GM23338 (cell line): ENCODE results near the gene RBP4. TPM values are rescaled to one million over a fixed set of nuclear protein-coding genes. Genes with fewer than 3 reads are reported as not detected.

Experiments used
- ATAC-seq: fragments of 200-7000 bp; cut with Tn5 transposase; 3 replicates; pipeline ENCODE4 v1.9.1; 2020
- DNase-seq: peaks from one replicate; pipeline ENCODE4 v3.0.0-alpha.2; 2015; ENCODE audit warnings: low spot score
- H2AFZ ChIP-seq: fragments of 200-600 bp; sonication (generic); 2 replicates; pipeline ENCODE4 v1.8.0; 2016; ENCODE audit warnings: antibody characterized with exemption, mild to moderate bottlenecking, moderate library complexity
- H3F3A ChIP-seq: fragments of 200-600 bp; sonication (generic); replicated peaks from 2 replicates; pipeline ENCODE4 v1.8.0; 2017; ENCODE audit warnings: antibody characterized with exemption, mixed run types, low read depth
- H3K27ac ChIP-seq: fragments of 200-600 bp; sonication (generic); 2 replicates; pipeline ENCODE4 v1.6.1; 2016; ENCODE audit warnings: low read depth
- H3K27me3 ChIP-seq: fragments of 200-600 bp; sonication (generic); 2 replicates; pipeline ENCODE4 v1.8.0; 2016; ENCODE audit warnings: mild to moderate bottlenecking, mixed run types, moderate library complexity; ENCODE audit not compliant: insufficient read depth
- H3K36me3 ChIP-seq: fragments of 200-600 bp; sonication (generic); 2 replicates; pipeline ENCODE4 v1.8.0; 2016; ENCODE audit warnings: mild to moderate bottlenecking; ENCODE audit not compliant: insufficient read depth
- H3K4me1 ChIP-seq: fragments of 200-600 bp; sonication (generic); 2 replicates; pipeline ENCODE4 v1.8.0; 2016; ENCODE audit warnings: mild to moderate bottlenecking, moderate library complexity; ENCODE audit not compliant: insufficient read depth
- H3K4me2 ChIP-seq: fragments of 200-600 bp; sonication (generic); 2 replicates; pipeline ENCODE4 v1.7.1; 2017; ENCODE audit warnings: mixed run types
- H3K4me3 ChIP-seq: fragments of 200-600 bp; sonication (generic); 2 replicates; pipeline ENCODE4 v1.6.1; 2016; ENCODE audit warnings: mixed run types
- H3K79me2 ChIP-seq: fragments of 200-600 bp; sonication (generic); replicated peaks from 2 replicates; pipeline ENCODE4 v1.8.0; 2017; ENCODE audit warnings: mild to moderate bottlenecking; ENCODE audit not compliant: insufficient read depth
- H3K9me2 ChIP-seq: fragments of 200-600 bp; sonication (generic); 2 replicates; pipeline ENCODE4 v1.8.0; 2017; ENCODE audit not compliant: insufficient read depth
- H4K20me1 ChIP-seq: fragments of 200-600 bp; sonication (generic); replicated peaks from 2 replicates; pipeline ENCODE4 v1.8.0; 2017; ENCODE audit warnings: mild to moderate bottlenecking; ENCODE audit not compliant: insufficient read depth
- H3K27ac Mint-ChIP-seq: 2 replicates; pipeline ENCODE4 v1.8.0; 2020; ENCODE audit warnings: inconsistent platforms, mild to moderate bottlenecking, moderate library complexity, mixed read lengths
- H3K27me3 Mint-ChIP-seq: 3 replicates; pipeline ENCODE4 v1.8.0; 2022; ENCODE audit warnings: low read depth, mild to moderate bottlenecking, moderate library complexity, mixed read lengths, inconsistent platforms; ENCODE audit not compliant: insufficient read depth, poor library complexity
- H3K36me3 Mint-ChIP-seq: 3 replicates; pipeline ENCODE4 v1.8.0; 2021; ENCODE audit warnings: low read depth, mild to moderate bottlenecking, inconsistent platforms, moderate library complexity, mixed read lengths
- H3K4me1 Mint-ChIP-seq: 3 replicates; pipeline ENCODE4 v1.8.0; 2020; ENCODE audit warnings: mild to moderate bottlenecking, inconsistent platforms, mixed read lengths
- H3K4me3 Mint-ChIP-seq: 3 replicates; pipeline ENCODE4 v1.8.0; 2021; ENCODE audit warnings: moderate library complexity, mild to moderate bottlenecking, inconsistent platforms, mixed read lengths
- H3K9me3 Mint-ChIP-seq: 3 replicates; pipeline ENCODE4 v1.8.0; 2020; ENCODE audit warnings: moderate library complexity, mild to moderate bottlenecking, inconsistent platforms, mixed read lengths
- CREB1 ChIP-seq: fragments of 250-450 bp; sonication (Bioruptor Pico); IDR thresholded peaks from 2 replicates; pipeline ENCODE4 v1.5.0; 2020; ENCODE audit warnings: low read depth, mild to moderate bottlenecking, moderate library complexity
- EZH2phosphoT487 ChIP-seq: fragments of 200-600 bp; sonication (generic); IDR thresholded peaks from one replicate; pipeline ENCODE4 v1.8.1; 2018; ENCODE audit warnings: antibody characterized with exemption; ENCODE audit not compliant: unreplicated experiment
- JUNB ChIP-seq: IDR thresholded peaks from one replicate; pipeline ENCODE4 v1.6.1; 2016; ENCODE audit warnings: antibody characterized with exemption; ENCODE audit not compliant: unreplicated experiment
- NANOG ChIP-seq: IDR thresholded peaks from 2 replicates; pipeline ENCODE4 v1.6.1; 2016; ENCODE audit warnings: antibody characterized with exemption, borderline replicate concordance
- POLR2AphosphoS5 ChIP-seq: IDR thresholded peaks from 2 replicates; pipeline ENCODE4 v1.6.1; 2016; ENCODE audit warnings: antibody characterized with exemption, low read depth
- polyA plus RNA-seq: library from polyadenylated mRNA; unstranded; fragments of >200 nt; fragmentation: Nextera tagmentation; extraction: Ambion mirVana; gene quantifications from 2 replicates; pipeline ENCODE4 v1.2.1, GENCODE V29; 2016
- total RNA-seq: library from RNA; depleted of rRNA; stranded (reverse); fragments of >200 nt; shearing (Covaris generic); gene quantifications from 2 replicates; pipeline ENCODE4 v1.2.3, GENCODE V29; 2014
- TF ChIP-seq, protein P1 (sequence below): fragments of 250-450 bp; sonication (Bioruptor Pico); IDR thresholded peaks from 2 replicates; pipeline ENCODE4 v1.5.0; 2020; ENCODE audit warnings: mild to moderate bottlenecking, moderate library complexity
- TF ChIP-seq, protein P2 (sequence below), 2 experiments: fragments of 200-600 bp in 1 of 2; sonication (generic) in 1 of 2; conservative IDR thresholded peaks; 2 replicates each; pipeline versions ENCODE4 v1.5.1 to v1.6.1; 2016 to 2017; ENCODE audit warnings: antibody characterized with exemption in 2 of 2, low read depth in 2 of 2, mild to moderate bottlenecking in 2 of 2, moderate library complexity in 1 of 2
- TF ChIP-seq, protein P3 (sequence below): IDR thresholded peaks from one replicate; pipeline ENCODE4 v1.6.1; 2018; ENCODE audit warnings: antibody characterized with exemption; ENCODE audit not compliant: unreplicated experiment

RBP4 gene
- total and polyA plus RNA-seq, 2 experiments from 2014 or later, result 0.79 to 1.0 TPM

DNA sequence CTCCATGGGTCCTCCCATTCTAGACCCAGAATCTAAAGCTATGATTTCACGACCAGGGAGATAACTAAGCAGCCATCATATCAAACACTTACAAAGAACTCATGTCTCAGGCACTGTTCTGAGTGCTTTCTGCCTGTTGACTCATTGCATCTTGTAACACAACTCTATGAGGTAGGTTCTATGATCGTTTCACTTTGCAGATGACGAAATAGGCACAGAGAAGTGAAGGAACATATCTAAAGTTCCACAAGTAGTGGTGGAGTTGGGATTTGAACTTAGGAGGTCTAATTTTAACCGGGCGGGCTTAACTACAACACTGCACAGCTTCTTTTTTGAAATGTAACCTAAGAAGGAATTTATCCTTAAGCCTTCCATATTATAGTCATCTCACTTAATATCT lies 2.9 kb downstream of the RBP4 start:
- H3K27ac ChIP-seq, result no peak overlapping the region
- Mint-ChIP-seq H3K9me3 (no peaks in the 10 kb centered on the region), H3K4me3 (no peak overlapping the region), H3K27me3 (peaks cover 44% of the 10 kb centered on the region), H3K36me3 (no peaks in the 10 kb centered on the region), H3K27ac (no peak overlapping the region), H3K4me1 (peaks cover 11% of the 10 kb centered on the region)
- no peak overlapping the region for H3K4me2 ChIP-seq
- H2AFZ ChIP-seq, result no peak overlapping the region
- no peaks in the 10 kb centered on the region for H3F3A ChIP-seq
- no peaks in the 10 kb centered on the region for H3K79me2 ChIP-seq
- ATAC-seq (no peak), DNase-seq (no peak)
- peaks cover 3% of the 10 kb centered on the region; the same call in 1 of the 2 replicates for H4K20me1 ChIP-seq
- no peaks in the 10 kb centered on the region for H3K9me2 ChIP-seq
- no peak overlapping the region for H3K4me3 ChIP-seq
- H3K4me1 ChIP-seq, result peaks cover 10% of the 10 kb centered on the region; the same call in 1 of the 2 replicates
- H3K27me3 ChIP-seq, result peaks cover 54% of the 10 kb centered on the region
- H3K36me3 ChIP-seq, result no peaks in the 10 kb centered on the region
- no peak for TF ChIP-seq CREB1
- TF ChIP-seq, protein P1, sequence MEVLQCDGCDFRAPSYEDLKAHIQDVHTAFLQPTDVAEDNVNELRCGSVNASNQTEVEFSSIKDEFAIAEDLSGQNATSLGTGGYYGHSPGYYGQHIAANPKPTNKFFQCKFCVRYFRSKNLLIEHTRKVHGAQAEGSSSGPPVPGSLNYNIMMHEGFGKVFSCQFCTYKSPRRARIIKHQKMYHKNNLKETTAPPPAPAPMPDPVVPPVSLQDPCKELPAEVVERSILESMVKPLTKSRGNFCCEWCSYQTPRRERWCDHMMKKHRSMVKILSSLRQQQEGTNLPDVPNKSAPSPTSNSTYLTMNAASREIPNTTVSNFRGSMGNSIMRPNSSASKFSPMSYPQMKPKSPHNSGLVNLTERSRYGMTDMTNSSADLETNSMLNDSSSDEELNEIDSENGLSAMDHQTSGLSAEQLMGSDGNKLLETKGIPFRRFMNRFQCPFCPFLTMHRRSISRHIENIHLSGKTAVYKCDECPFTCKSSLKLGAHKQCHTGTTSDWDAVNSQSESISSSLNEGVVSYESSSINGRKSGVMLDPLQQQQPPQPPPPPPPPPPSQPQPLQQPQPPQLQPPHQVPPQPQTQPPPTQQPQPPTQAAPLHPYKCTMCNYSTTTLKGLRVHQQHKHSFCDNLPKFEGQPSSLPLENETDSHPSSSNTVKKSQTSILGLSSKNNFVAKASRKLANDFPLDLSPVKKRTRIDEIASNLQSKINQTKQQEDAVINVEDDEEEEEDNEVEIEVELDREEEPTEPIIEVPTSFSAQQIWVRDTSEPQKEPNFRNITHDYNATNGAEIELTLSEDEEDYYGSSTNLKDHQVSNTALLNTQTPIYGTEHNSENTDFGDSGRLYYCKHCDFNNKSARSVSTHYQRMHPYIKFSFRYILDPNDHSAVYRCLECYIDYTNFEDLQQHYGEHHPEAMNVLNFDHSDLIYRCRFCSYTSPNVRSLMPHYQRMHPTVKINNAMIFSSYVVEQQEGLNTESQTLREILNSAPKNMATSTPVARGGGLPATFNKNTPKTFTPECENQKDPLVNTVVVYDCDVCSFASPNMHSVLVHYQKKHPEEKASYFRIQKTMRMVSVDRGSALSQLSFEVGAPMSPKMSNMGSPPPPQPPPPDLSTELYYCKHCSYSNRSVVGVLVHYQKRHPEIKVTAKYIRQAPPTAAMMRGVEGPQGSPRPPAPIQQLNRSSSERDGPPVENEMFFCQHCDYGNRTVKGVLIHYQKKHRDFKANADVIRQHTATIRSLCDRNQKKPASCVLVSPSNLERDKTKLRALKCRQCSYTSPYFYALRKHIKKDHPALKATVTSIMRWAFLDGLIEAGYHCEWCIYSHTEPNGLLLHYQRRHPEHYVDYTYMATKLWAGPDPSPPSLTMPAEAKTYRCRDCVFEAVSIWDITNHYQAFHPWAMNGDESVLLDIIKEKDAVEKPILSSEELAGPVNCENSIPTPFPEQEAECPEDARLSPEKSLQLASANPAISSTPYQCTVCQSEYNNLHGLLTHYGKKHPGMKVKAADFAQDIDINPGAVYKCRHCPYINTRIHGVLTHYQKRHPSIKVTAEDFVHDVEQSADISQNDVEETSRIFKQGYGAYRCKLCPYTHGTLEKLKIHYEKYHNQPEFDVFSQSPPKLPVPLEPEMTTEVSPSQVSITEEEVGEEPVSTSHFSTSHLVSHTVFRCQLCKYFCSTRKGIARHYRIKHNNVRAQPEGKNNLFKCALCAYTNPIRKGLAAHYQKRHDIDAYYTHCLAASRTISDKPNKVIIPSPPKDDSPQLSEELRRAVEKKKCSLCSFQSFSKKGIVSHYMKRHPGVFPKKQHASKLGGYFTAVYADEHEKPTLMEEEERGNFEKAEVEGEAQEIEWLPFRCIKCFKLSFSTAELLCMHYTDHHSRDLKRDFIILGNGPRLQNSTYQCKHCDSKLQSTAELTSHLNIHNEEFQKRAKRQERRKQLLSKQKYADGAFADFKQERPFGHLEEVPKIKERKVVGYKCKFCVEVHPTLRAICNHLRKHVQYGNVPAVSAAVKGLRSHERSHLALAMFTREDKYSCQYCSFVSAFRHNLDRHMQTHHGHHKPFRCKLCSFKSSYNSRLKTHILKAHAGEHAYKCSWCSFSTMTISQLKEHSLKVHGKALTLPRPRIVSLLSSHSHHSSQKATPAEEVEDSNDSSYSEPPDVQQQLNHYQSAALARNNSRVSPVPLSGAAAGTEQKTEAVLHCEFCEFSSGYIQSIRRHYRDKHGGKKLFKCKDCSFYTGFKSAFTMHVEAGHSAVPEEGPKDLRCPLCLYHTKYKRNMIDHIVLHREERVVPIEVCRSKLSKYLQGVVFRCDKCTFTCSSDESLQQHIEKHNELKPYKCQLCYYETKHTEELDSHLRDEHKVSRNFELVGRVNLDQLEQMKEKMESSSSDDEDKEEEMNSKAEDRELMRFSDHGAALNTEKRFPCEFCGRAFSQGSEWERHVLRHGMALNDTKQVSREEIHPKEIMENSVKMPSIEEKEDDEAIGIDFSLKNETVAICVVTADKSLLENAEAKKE, result no peak

DNA sequence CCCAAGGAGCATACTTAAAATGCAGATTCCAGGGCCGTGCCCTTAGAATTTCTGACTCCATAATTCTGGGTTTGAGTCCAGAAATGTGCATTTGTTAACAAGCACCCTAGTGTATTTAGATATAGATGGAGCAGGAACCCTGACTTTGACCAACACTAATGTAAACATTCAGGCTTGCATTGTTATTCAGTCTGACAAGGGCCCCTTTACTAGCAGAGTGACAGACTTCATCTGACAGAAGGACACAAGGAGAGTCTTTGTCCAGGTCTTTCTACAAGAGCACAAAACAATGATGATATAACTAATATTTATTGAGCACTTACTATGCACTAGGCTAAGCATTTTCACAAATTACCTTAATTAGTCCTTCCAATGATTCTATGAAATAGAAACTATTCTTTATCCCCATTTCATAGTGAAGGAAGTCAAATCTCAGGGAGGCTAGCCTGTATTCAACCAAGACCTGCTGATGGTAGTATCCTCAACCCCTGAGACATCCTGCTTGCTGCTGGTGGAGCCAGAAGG lies 3.9 kb downstream of the RBP4 start:
- peaks cover 11% of the 10 kb centered on the region for H3K4me1 Mint-ChIP-seq
- no peaks in the 10 kb centered on the region for H3K9me3 Mint-ChIP-seq
- no peaks in the 10 kb centered on the region for H3K36me3 Mint-ChIP-seq
- ATAC-seq, result no peak
- Histone ChIP-seq H3K79me2 (no peaks in the 10 kb centered on the region), H3K27me3 (peaks cover 43% of the 10 kb centered on the region), H3K36me3 (no peaks in the 10 kb centered on the region), H3F3A (no peaks in the 10 kb centered on the region), H3K9me2 (no peaks in the 10 kb centered on the region), H3K4me1 (peaks cover 10% of the 10 kb centered on the region), H3K4me2 (no peak overlapping the region), H4K20me1 (peaks cover 3% of the 10 kb centered on the region; the same call in 1 of the 2 replicates), H3K27ac (no peak overlapping the region), H2AFZ (no peak overlapping the region), H3K4me3 (no peak overlapping the region)
- H3K27ac Mint-ChIP-seq, result no peak overlapping the region
- H3K27me3 Mint-ChIP-seq, result peaks cover 34% of the 10 kb centered on the region
- no peak overlapping the region for H3K4me3 Mint-ChIP-seq
- DNase-seq, result no peak
- TF ChIP-seq POLR2AphosphoS5, result no peak
- TF ChIP-seq JUNB, result no peak
- no peak for TF ChIP-seq NANOG
- no peak for TF ChIP-seq EZH2phosphoT487
- TF ChIP-seq, protein P2, sequence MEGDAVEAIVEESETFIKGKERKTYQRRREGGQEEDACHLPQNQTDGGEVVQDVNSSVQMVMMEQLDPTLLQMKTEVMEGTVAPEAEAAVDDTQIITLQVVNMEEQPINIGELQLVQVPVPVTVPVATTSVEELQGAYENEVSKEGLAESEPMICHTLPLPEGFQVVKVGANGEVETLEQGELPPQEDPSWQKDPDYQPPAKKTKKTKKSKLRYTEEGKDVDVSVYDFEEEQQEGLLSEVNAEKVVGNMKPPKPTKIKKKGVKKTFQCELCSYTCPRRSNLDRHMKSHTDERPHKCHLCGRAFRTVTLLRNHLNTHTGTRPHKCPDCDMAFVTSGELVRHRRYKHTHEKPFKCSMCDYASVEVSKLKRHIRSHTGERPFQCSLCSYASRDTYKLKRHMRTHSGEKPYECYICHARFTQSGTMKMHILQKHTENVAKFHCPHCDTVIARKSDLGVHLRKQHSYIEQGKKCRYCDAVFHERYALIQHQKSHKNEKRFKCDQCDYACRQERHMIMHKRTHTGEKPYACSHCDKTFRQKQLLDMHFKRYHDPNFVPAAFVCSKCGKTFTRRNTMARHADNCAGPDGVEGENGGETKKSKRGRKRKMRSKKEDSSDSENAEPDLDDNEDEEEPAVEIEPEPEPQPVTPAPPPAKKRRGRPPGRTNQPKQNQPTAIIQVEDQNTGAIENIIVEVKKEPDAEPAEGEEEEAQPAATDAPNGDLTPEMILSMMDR (conservative IDR thresholded peaks at IDR 0.05; ENCODE audit: low read depth in 2 of 2), result no peak
- TF ChIP-seq, protein P3, sequence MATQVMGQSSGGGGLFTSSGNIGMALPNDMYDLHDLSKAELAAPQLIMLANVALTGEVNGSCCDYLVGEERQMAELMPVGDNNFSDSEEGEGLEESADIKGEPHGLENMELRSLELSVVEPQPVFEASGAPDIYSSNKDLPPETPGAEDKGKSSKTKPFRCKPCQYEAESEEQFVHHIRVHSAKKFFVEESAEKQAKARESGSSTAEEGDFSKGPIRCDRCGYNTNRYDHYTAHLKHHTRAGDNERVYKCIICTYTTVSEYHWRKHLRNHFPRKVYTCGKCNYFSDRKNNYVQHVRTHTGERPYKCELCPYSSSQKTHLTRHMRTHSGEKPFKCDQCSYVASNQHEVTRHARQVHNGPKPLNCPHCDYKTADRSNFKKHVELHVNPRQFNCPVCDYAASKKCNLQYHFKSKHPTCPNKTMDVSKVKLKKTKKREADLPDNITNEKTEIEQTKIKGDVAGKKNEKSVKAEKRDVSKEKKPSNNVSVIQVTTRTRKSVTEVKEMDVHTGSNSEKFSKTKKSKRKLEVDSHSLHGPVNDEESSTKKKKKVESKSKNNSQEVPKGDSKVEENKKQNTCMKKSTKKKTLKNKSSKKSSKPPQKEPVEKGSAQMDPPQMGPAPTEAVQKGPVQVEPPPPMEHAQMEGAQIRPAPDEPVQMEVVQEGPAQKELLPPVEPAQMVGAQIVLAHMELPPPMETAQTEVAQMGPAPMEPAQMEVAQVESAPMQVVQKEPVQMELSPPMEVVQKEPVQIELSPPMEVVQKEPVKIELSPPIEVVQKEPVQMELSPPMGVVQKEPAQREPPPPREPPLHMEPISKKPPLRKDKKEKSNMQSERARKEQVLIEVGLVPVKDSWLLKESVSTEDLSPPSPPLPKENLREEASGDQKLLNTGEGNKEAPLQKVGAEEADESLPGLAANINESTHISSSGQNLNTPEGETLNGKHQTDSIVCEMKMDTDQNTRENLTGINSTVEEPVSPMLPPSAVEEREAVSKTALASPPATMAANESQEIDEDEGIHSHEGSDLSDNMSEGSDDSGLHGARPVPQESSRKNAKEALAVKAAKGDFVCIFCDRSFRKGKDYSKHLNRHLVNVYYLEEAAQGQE, result no peak
